ENCODE results near the gene NEB.

GRCh38 chr2:151638191-151638933, 95.9 kb downstream of the NEB start:
- TF ChIP-seq, protein P1, sequence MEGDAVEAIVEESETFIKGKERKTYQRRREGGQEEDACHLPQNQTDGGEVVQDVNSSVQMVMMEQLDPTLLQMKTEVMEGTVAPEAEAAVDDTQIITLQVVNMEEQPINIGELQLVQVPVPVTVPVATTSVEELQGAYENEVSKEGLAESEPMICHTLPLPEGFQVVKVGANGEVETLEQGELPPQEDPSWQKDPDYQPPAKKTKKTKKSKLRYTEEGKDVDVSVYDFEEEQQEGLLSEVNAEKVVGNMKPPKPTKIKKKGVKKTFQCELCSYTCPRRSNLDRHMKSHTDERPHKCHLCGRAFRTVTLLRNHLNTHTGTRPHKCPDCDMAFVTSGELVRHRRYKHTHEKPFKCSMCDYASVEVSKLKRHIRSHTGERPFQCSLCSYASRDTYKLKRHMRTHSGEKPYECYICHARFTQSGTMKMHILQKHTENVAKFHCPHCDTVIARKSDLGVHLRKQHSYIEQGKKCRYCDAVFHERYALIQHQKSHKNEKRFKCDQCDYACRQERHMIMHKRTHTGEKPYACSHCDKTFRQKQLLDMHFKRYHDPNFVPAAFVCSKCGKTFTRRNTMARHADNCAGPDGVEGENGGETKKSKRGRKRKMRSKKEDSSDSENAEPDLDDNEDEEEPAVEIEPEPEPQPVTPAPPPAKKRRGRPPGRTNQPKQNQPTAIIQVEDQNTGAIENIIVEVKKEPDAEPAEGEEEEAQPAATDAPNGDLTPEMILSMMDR (IDR thresholded peaks at IDR 0.05; ENCODE audit: low read depth, low read length, poor library complexity, severe bottlenecking) = no peak
- TF ChIP-seq EZH2phosphoT487 (IDR thresholded peaks at IDR 0.05; ENCODE audit: borderline replicate concordance, low read length) = no peak
